SW 1271 (cell line): Measurements from ENCODE around the gene ARHGEF37.
"Not testable (repeated sequence)": the region's sequence is repeated elsewhere in the genome, so short reads cannot be mapped to it uniquely, and the experiment has no call there.

ENCODE experiments used
- DNase-seq, 2 experiments: peaks; one replicate each; lab custom pipeline; 2025; lab: John Stamatoyannopoulos, UW

Gene ARHGEF37

GRCh38 chr5:149648464-149649393 lies 67.4 kb downstream of the ARHGEF37 start:
- DNase-seq, result not testable (repeated sequence)

- DNase-seq, result not testable (repeated sequence)
These were observed 68.4 kb downstream of the ARHGEF37 start for GRCh38 chr5:149649730-149650129.

GRCh38 chr5:149651686-149652085 lies 70.4 kb downstream of the ARHGEF37 start:
- no peak for DNase-seq

- no peak for DNase-seq
These were observed 71.4 kb downstream of the ARHGEF37 start for GRCh38 chr5:149652697-149653096.

- DNase-seq, result no peak
These were observed 72.9 kb downstream of the ARHGEF37 start for GRCh38 chr5:149654231-149654630.

- no peak for DNase-seq
These were observed 73.7 kb downstream of the ARHGEF37 start for GRCh38 chr5:149654883-149655505.

GRCh38 chr5:149656576-149657182 lies 75.4 kb downstream of the ARHGEF37 start:
- peak in 1 of 2 experiments; percentile 21 for DNase-seq

GRCh38 chr5:149657324-149657723 lies 76.0 kb downstream of the ARHGEF37 start:
- no peak for DNase-seq

GRCh38 chr5:149658299-149658698 lies 77.0 kb downstream of the ARHGEF37 start:
- no peak for DNase-seq

GRCh38 chr5:149664083-149664482 lies 82.8 kb downstream of the ARHGEF37 start:
- DNase-seq, result no peak

GRCh38 chr5:149664666-149665415 lies 83.5 kb downstream of the ARHGEF37 start:
- DNase-seq, result no peak

GRCh38 chr5:149665416-149666175 lies 84.3 kb downstream of the ARHGEF37 start:
- DNase-seq, result no peak

GRCh38 chr5:149666212-149666852 lies 85.0 kb downstream of the ARHGEF37 start:
- DNase-seq, result no peak

GRCh38 chr5:149667084-149667828 lies 86.0 kb downstream of the ARHGEF37 start:
- DNase-seq, result peak in 1 of 2 experiments; percentile 37

- DNase-seq, result no peak
These were observed 86.6 kb downstream of the ARHGEF37 start for GRCh38 chr5:149667829-149668330.

GRCh38 chr5:149669273-149669672 lies 88.0 kb downstream of the ARHGEF37 start:
- not testable (repeated sequence) for DNase-seq

- DNase-seq, result no peak
These were observed 90.2 kb downstream of the ARHGEF37 start for GRCh38 chr5:149671544-149671943.

- DNase-seq, result no peak
These were observed 91.6 kb downstream of the ARHGEF37 start for GRCh38 chr5:149672701-149673476.

GRCh38 chr5:149674686-149675085 lies 93.4 kb downstream of the ARHGEF37 start:
- DNase-seq, result no peak
